Measurements from ENCODE around the gene CCDC91. TPM values are rescaled to one million over a fixed set of nuclear protein-coding genes. Genes with fewer than 3 reads are reported as not detected.

CCDC91 gene
- total and polyA plus RNA-seq, 2 of the 4 experiments (the other 2 are of a cell fraction) = 8.6 to 14.7 TPM

DNA sequence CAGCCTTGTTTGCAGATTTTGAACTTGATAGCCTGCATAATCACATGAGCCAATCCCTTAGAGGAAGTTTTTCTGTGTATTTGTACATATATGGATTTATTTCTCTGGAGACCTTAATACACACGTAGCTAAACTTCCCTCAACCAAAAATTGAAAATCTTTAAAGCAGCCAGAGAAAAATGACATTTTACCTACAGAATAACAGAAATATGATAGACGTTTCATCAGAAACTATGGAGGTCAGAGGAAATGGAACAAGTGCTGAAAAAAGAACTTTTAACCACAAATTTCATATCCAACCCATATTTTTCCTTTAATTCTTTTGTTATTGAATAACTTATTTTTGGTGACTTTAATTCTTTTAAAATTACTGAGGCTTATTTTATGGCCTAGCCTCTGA lies 177.7 kb downstream of the CCDC91 start:
- TF ChIP-seq, protein P1, sequence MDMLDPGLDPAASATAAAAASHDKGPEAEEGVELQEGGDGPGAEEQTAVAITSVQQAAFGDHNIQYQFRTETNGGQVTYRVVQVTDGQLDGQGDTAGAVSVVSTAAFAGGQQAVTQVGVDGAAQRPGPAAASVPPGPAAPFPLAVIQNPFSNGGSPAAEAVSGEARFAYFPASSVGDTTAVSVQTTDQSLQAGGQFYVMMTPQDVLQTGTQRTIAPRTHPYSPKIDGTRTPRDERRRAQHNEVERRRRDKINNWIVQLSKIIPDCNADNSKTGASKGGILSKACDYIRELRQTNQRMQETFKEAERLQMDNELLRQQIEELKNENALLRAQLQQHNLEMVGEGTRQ (IDR thresholded peaks at IDR 0.05; ENCODE audit: low read depth, low read length) = no peak
- TF ChIP-seq RCOR1 (IDR thresholded peaks at IDR 0.05; ENCODE audit: insufficient replicate concordance, low read length) (no peak), MAZ (IDR thresholded peaks at IDR 0.05; ENCODE audit: borderline replicate concordance, low read depth, low read length) (no peak), RFX5 (IDR thresholded peaks at IDR 0.05; ENCODE audit: low read depth, low read length) (no peak), MXI1 (IDR thresholded peaks at IDR 0.05; ENCODE audit: borderline replicate concordance, low read depth, low read length) (no peak), BHLHE40 (IDR thresholded peaks at IDR 0.05; ENCODE audit: low read depth, low read length) (no peak), NFE2L2 (IDR thresholded peaks at IDR 0.05; ENCODE audit: low read depth, low read length) (no peak)
- TF ChIP-seq, protein P2, sequence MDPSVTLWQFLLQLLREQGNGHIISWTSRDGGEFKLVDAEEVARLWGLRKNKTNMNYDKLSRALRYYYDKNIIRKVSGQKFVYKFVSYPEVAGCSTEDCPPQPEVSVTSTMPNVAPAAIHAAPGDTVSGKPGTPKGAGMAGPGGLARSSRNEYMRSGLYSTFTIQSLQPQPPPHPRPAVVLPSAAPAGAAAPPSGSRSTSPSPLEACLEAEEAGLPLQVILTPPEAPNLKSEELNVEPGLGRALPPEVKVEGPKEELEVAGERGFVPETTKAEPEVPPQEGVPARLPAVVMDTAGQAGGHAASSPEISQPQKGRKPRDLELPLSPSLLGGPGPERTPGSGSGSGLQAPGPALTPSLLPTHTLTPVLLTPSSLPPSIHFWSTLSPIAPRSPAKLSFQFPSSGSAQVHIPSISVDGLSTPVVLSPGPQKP (IDR thresholded peaks at IDR 0.05; ENCODE audit: borderline replicate concordance, low read depth, low read length) = no peak
- no peak overlapping the region for H2BK15ac ChIP-seq (ENCODE audit: low read depth, low read length)
- H3K36me3 ChIP-seq (ENCODE audit: control insufficient read depth, insufficient read depth, low read length) = peaks cover 11% of the 10 kb centered on the region
- H3K27ac ChIP-seq (ENCODE audit: insufficient read depth, low read length) = no peak overlapping the region
- no peaks in the 10 kb centered on the region for H3K4me1 ChIP-seq (ENCODE audit: control insufficient read depth, insufficient read depth, low read length)
- ChIA-PET POLR2A (ENCODE audit: unreplicated experiment) (no interaction called here), CTCF (no interaction called here)
- no peak overlapping the region for H3K4ac ChIP-seq (ENCODE audit: low read depth, low read length)
- no TSS peak for BruUV-seq (replicated peaks)
- no peaks in the 10 kb centered on the region for H3K27me3 ChIP-seq (ENCODE audit: control insufficient read depth, insufficient read depth, low read length)
- intact Hi-C loops (cut with micrococcal nuclease) (no loop called here), in situ Hi-C loops (cut with MboI; ENCODE audit: low sequenced_read_pairs) (no loop called here), dilution Hi-C loops (cut with HindIII; ENCODE audit: low sequenced_read_pairs, unreplicated experiment) (no loop called here)
- ATAC-seq (ENCODE audit: low read depth) (no peak), DNase-seq (no peak)
- H3K14ac ChIP-seq (replicated peaks; ENCODE audit: low read depth, low read length) = no peak overlapping the region
- no peak overlapping the region for H3K56ac ChIP-seq (ENCODE audit: extremely low read depth, insufficient read depth, low read length)
- H4K5ac ChIP-seq (ENCODE audit: low read depth, low read length) = no peak overlapping the region
- H2BK120ac ChIP-seq (ENCODE audit: low read depth, low read length) = no peak overlapping the region
- H2AFZ ChIP-seq (replicated peaks; ENCODE audit: low read length, poor library complexity) = no peak overlapping the region
- H3K4me2 ChIP-seq (ENCODE audit: low read depth, low read length) = no peak overlapping the region
- no peak overlapping the region for H3K23ac ChIP-seq (ENCODE audit: low read depth, low read length)
- no peak overlapping the region for H3K9ac ChIP-seq (ENCODE audit: low read depth, low read length)
- no peaks in the 10 kb centered on the region for H3K9me1 ChIP-seq (ENCODE audit: insufficient read depth, low read length)
- H3K4me3 ChIP-seq (ENCODE audit: insufficient read depth, low read depth, low read length) = no peak overlapping the region
- no peak overlapping the region for H2BK20ac ChIP-seq (ENCODE audit: low read depth, low read length)
- H4K8ac ChIP-seq (ENCODE audit: low read depth in 2 of 2, low read length in 2 of 2) = no peak overlapping the region
- no peaks in the 10 kb centered on the region for H3K79me1 ChIP-seq (ENCODE audit: low read depth in 1 of 2, low read length in 2 of 2)
- H2AK9ac ChIP-seq (replicated peaks; ENCODE audit: low read depth, low read length, poor library complexity) = no peak overlapping the region
- no CpG with 5 or more reads among the region's 2 CpGs for WGBS, 2 experiments (ENCODE audit: extremely low coverage in 2 of 2, insufficient read length in 1 of 2)
- peaks cover 21% of the 10 kb centered on the region for H3K9me3 ChIP-seq (ENCODE audit: control insufficient read depth, insufficient read depth, low read length)
- H4K20me1 ChIP-seq (ENCODE audit: insufficient read depth, low read length) = no peaks in the 10 kb centered on the region
- H2AK5ac ChIP-seq (ENCODE audit: low read depth, low read length) = no peak overlapping the region
- no peak overlapping the region for H2BK5ac ChIP-seq (ENCODE audit: low read depth, low read length, poor library complexity, severe bottlenecking)
- no peak overlapping the region for H4K91ac ChIP-seq (ENCODE audit: insufficient read depth, low read depth, low read length)
- no peak overlapping the region for H3K18ac ChIP-seq (ENCODE audit: low read depth, low read length)

Data from IMR-90 (cell line).